GM23338 (cell line): ENCODE results near the gene C1QTNF8. TPM values are rescaled to one million over a fixed set of nuclear protein-coding genes. Genes with fewer than 3 reads are reported as not detected.

Source experiments
- ATAC-seq: fragments of 200-7000 bp; cut with Tn5 transposase; 3 replicates; pipeline ENCODE4 v1.9.1; 2020
- DNase-seq: peaks from one replicate; pipeline ENCODE4 v3.0.0-alpha.2; 2015; ENCODE audit warnings: low spot score
- H2AFZ ChIP-seq: fragments of 200-600 bp; sonication (generic); 2 replicates; pipeline ENCODE4 v1.8.0; 2016; ENCODE audit warnings: antibody characterized with exemption, mild to moderate bottlenecking, moderate library complexity
- H3F3A ChIP-seq: fragments of 200-600 bp; sonication (generic); replicated peaks from 2 replicates; pipeline ENCODE4 v1.8.0; 2017; ENCODE audit warnings: antibody characterized with exemption, mixed run types, low read depth
- H3K27ac ChIP-seq: fragments of 200-600 bp; sonication (generic); 2 replicates; pipeline ENCODE4 v1.6.1; 2016; ENCODE audit warnings: low read depth
- H3K27me3 ChIP-seq: fragments of 200-600 bp; sonication (generic); 2 replicates; pipeline ENCODE4 v1.8.0; 2016; ENCODE audit warnings: mild to moderate bottlenecking, mixed run types, moderate library complexity; ENCODE audit not compliant: insufficient read depth
- H3K36me3 ChIP-seq: fragments of 200-600 bp; sonication (generic); 2 replicates; pipeline ENCODE4 v1.8.0; 2016; ENCODE audit warnings: mild to moderate bottlenecking; ENCODE audit not compliant: insufficient read depth
- H3K4me1 ChIP-seq: fragments of 200-600 bp; sonication (generic); 2 replicates; pipeline ENCODE4 v1.8.0; 2016; ENCODE audit warnings: mild to moderate bottlenecking, moderate library complexity; ENCODE audit not compliant: insufficient read depth
- H3K4me2 ChIP-seq: fragments of 200-600 bp; sonication (generic); 2 replicates; pipeline ENCODE4 v1.7.1; 2017; ENCODE audit warnings: mixed run types
- H3K4me3 ChIP-seq: fragments of 200-600 bp; sonication (generic); 2 replicates; pipeline ENCODE4 v1.6.1; 2016; ENCODE audit warnings: mixed run types
- H3K79me2 ChIP-seq: fragments of 200-600 bp; sonication (generic); replicated peaks from 2 replicates; pipeline ENCODE4 v1.8.0; 2017; ENCODE audit warnings: mild to moderate bottlenecking; ENCODE audit not compliant: insufficient read depth
- H3K9me2 ChIP-seq: fragments of 200-600 bp; sonication (generic); 2 replicates; pipeline ENCODE4 v1.8.0; 2017; ENCODE audit not compliant: insufficient read depth
- H4K20me1 ChIP-seq: fragments of 200-600 bp; sonication (generic); replicated peaks from 2 replicates; pipeline ENCODE4 v1.8.0; 2017; ENCODE audit warnings: mild to moderate bottlenecking; ENCODE audit not compliant: insufficient read depth
- H3K27ac Mint-ChIP-seq: 2 replicates; pipeline ENCODE4 v1.8.0; 2020; ENCODE audit warnings: inconsistent platforms, mild to moderate bottlenecking, moderate library complexity, mixed read lengths
- H3K27me3 Mint-ChIP-seq: 3 replicates; pipeline ENCODE4 v1.8.0; 2022; ENCODE audit warnings: low read depth, mild to moderate bottlenecking, moderate library complexity, mixed read lengths, inconsistent platforms; ENCODE audit not compliant: insufficient read depth, poor library complexity
- H3K36me3 Mint-ChIP-seq: 3 replicates; pipeline ENCODE4 v1.8.0; 2021; ENCODE audit warnings: low read depth, mild to moderate bottlenecking, inconsistent platforms, moderate library complexity, mixed read lengths
- H3K4me1 Mint-ChIP-seq: 3 replicates; pipeline ENCODE4 v1.8.0; 2020; ENCODE audit warnings: mild to moderate bottlenecking, inconsistent platforms, mixed read lengths
- H3K4me3 Mint-ChIP-seq: 3 replicates; pipeline ENCODE4 v1.8.0; 2021; ENCODE audit warnings: moderate library complexity, mild to moderate bottlenecking, inconsistent platforms, mixed read lengths
- H3K9me3 Mint-ChIP-seq: 3 replicates; pipeline ENCODE4 v1.8.0; 2020; ENCODE audit warnings: moderate library complexity, mild to moderate bottlenecking, inconsistent platforms, mixed read lengths
- CTCF ChIP-seq, 2 experiments: fragments of 200-600 bp in 1 of 2; sonication (generic) in 1 of 2; conservative IDR thresholded peaks; 2 replicates each; pipeline versions ENCODE4 v1.5.1 to v1.6.1; 2016 to 2017; ENCODE audit warnings: antibody characterized with exemption in 2 of 2, low read depth in 2 of 2, mild to moderate bottlenecking in 2 of 2, moderate library complexity in 1 of 2
- ETS1 ChIP-seq: IDR thresholded peaks from 2 replicates; pipeline ENCODE4 v1.6.1; 2016; ENCODE audit warnings: antibody characterized with exemption
- EZH2phosphoT487 ChIP-seq: fragments of 200-600 bp; sonication (generic); IDR thresholded peaks from one replicate; pipeline ENCODE4 v1.8.1; 2018; ENCODE audit warnings: antibody characterized with exemption; ENCODE audit not compliant: unreplicated experiment
- POLR2AphosphoS5 ChIP-seq: IDR thresholded peaks from 2 replicates; pipeline ENCODE4 v1.6.1; 2016; ENCODE audit warnings: antibody characterized with exemption, low read depth
- REST ChIP-seq: IDR thresholded peaks from one replicate; pipeline ENCODE4 v1.6.1; 2018; ENCODE audit warnings: antibody characterized with exemption; ENCODE audit not compliant: unreplicated experiment
- STAT1 ChIP-seq: IDR thresholded peaks from one replicate; pipeline ENCODE4 v1.6.1; 2016; ENCODE audit warnings: antibody characterized with exemption; ENCODE audit not compliant: unreplicated experiment
- ZNF114 ChIP-seq: fragments of 250-450 bp; sonication (Bioruptor Pico); IDR thresholded peaks from 2 replicates; pipeline ENCODE4 v1.5.0; 2020; ENCODE audit warnings: mild to moderate bottlenecking, moderate library complexity
- ZNF331 ChIP-seq: fragments of 250-450 bp; sonication (Bioruptor Pico); IDR thresholded peaks from 2 replicates; pipeline ENCODE4 v1.5.0; 2020; ENCODE audit warnings: low read depth, mild to moderate bottlenecking, moderate library complexity
- polyA plus RNA-seq: library from polyadenylated mRNA; unstranded; fragments of >200 nt; fragmentation: Nextera tagmentation; extraction: Ambion mirVana; gene quantifications from 2 replicates; pipeline ENCODE4 v1.2.1, GENCODE V29; 2016
- total RNA-seq: library from RNA; depleted of rRNA; stranded (reverse); fragments of >200 nt; shearing (Covaris generic); gene quantifications from 2 replicates; pipeline ENCODE4 v1.2.3, GENCODE V29; 2014

The C1QTNF8 gene
- total and polyA plus RNA-seq, 2 experiments from 2014 or later, result not detected

- H3K9me3 Mint-ChIP-seq, result peaks cover 10% of the 10 kb centered on the region; the same call in 2 of the 3 replicates
- no peaks in the 10 kb centered on the region for H3K4me1 ChIP-seq
- H3K4me2 ChIP-seq, result no peak overlapping the region
- peaks cover 6% of the 10 kb centered on the region; the same call in 2 of the 3 replicates for H3K4me1 Mint-ChIP-seq
- no peaks in the 10 kb centered on the region for H3F3A ChIP-seq
- H2AFZ ChIP-seq, result no peak overlapping the region
- no peaks in the 10 kb centered on the region for H3K9me2 ChIP-seq
- no peak overlapping the region for H3K27ac ChIP-seq
- ATAC-seq (no peak), DNase-seq (no peak)
- no peak overlapping the region for H3K4me3 Mint-ChIP-seq
- TF ChIP-seq ZNF114 (no peak), CTCF (conservative IDR thresholded peaks at IDR 0.05; ENCODE audit: low read depth in 2 of 2) (no peak), POLR2AphosphoS5 (no peak), EZH2phosphoT487 (no peak)
- H3K27ac Mint-ChIP-seq, result no peak overlapping the region
- no peak overlapping the region for H3K4me3 ChIP-seq
- no peaks in the 10 kb centered on the region for H3K27me3 ChIP-seq
- H4K20me1 ChIP-seq, result no peaks in the 10 kb centered on the region
- H3K36me3 ChIP-seq, result no peaks in the 10 kb centered on the region
- peaks cover 6% of the 10 kb centered on the region for H3K27me3 Mint-ChIP-seq
- no peaks in the 10 kb centered on the region for H3K79me2 ChIP-seq
- H3K36me3 Mint-ChIP-seq, result no peaks in the 10 kb centered on the region; the same call in 2 of the 3 replicates
Measured at GRCh38 chr16:1079786-1080525, 16.1 kb downstream of the C1QTNF8 start.

DNA sequence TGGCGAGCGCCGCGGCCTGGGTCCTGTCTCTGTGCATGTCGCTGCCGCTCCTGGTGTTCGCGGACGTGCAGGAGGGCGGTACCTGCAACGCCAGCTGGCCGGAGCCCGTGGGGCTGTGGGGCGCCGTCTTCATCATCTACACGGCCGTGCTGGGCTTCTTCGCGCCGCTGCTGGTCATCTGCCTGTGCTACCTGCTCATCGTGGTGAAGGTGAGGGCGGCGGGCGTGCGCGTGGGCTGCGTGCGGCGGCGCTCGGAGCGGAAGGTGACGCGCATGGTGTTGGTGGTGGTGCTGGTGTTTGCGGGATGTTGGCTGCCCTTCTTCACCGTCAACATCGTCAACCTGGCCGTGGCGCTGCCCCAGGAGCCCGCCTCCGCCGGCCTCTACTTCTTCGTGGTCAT, 16.7 kb downstream of the C1QTNF8 start:
- H3K4me2 ChIP-seq, result no peak overlapping the region
- no peak overlapping the region for H2AFZ ChIP-seq
- H3F3A ChIP-seq, result no peaks in the 10 kb centered on the region
- no peak overlapping the region for H3K4me3 Mint-ChIP-seq
- peaks cover 6% of the 10 kb centered on the region; the same call in 2 of the 3 replicates for H3K4me1 Mint-ChIP-seq
- no peaks in the 10 kb centered on the region for H3K9me2 ChIP-seq
- no peaks in the 10 kb centered on the region for H3K36me3 ChIP-seq
- ATAC-seq (no peak), DNase-seq (no peak)
- H4K20me1 ChIP-seq, result no peaks in the 10 kb centered on the region
- no peak overlapping the region for H3K27ac ChIP-seq
- H3K27me3 ChIP-seq, result no peaks in the 10 kb centered on the region
- H3K79me2 ChIP-seq, result no peaks in the 10 kb centered on the region
- H3K4me1 ChIP-seq, result no peaks in the 10 kb centered on the region
- H3K9me3 Mint-ChIP-seq, result 0 out of 3 replicates have a peak, but pooled peaks cover 4% of the 10 kb centered on the region
- H3K27me3 Mint-ChIP-seq, result peaks cover 6% of the 10 kb centered on the region
- H3K4me3 ChIP-seq, result no peak overlapping the region
- no peak overlapping the region for H3K27ac Mint-ChIP-seq
- no peaks in the 10 kb centered on the region for H3K36me3 Mint-ChIP-seq
- TF ChIP-seq STAT1, result no peak
- TF ChIP-seq ZNF331 (CRISPR knock-in tag), result no peak
- no peak for TF ChIP-seq ZNF114
- TF ChIP-seq ETS1, result no peak
- TF ChIP-seq EZH2phosphoT487, result no peak
- no peak for TF ChIP-seq REST
- no peak for TF ChIP-seq POLR2AphosphoS5
